GM12865 (cell line): ENCODE data around the gene PIN4.
A peak's percentile ranks its signal among the peaks of the same experiment; 100 is the strongest.

Source experiments
- DNase-seq: peaks from one replicate; pipeline ENCODE4 v3.0.0; 2010; ENCODE audit warnings: low read depth
- H3K4me3 ChIP-seq: 2 replicates; pipeline ENCODE4 v1.5.1; 2011; ENCODE audit warnings: mild to moderate bottlenecking, low read depth, low read length, control low read depth
- TF ChIP-seq, protein P1 (sequence below): IDR thresholded peaks from 2 replicates; pipeline ENCODE4 v1.5.1; 2011; ENCODE audit warnings: low read length, control low read depth, low read depth, inconsistent platforms; ENCODE audit not compliant: insufficient read depth; ENCODE audit errors: missing control alignments

Gene PIN4

DNA sequence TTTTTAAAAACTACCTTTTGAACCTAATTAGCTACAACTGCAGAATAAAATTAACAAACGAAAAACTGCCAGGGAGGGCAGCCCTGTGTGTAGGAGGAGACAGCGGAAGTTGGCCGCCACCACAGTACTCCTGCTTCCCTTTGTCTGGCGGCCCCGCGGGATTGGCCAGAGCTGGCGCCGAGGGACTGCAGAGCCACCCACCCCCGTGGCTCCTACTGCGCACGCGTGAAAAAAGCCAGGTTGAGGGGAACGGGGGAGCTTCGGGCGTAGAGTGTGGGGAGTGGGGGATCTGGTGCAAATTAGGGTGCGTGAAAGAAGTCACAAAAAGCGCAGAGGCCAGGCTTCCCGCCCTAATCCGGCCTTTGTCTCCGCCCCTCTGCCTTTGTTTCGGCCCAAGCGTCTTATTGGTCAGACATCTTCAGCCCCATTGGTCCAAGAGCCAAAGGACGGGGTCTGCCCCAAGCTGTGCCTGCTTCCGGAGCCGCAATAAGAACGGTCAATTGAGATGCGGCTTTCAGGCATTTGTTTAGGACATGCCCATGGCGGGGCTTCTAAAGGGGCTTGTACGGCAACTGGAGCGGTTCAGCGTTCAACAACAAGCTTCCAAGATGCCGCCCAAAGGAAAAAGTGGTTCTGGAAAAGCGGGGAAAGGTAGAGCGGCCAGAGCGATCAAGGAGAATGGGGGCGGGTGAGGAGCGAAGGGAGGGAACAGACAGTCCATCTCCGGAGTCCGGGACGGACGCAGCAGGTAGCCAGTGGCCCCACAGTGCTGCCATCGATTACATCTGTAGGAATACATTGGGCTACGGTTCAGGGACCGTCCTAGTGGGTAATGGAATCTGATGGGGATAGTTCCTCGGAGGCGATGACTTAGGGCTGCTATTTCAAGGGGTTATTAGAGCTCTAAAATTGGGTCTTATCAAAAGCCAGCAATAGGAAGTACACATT is at the start of gene PIN4:
Gene PIN4 (plus strand): TSS at position 580 of the 948 bp plus-strand sequence. CDS start 29 bp downstream, at position 609.
- peak within 1 kb of the TSS; percentile 89 for H3K4me3 ChIP-seq
- TF ChIP-seq, protein P1, sequence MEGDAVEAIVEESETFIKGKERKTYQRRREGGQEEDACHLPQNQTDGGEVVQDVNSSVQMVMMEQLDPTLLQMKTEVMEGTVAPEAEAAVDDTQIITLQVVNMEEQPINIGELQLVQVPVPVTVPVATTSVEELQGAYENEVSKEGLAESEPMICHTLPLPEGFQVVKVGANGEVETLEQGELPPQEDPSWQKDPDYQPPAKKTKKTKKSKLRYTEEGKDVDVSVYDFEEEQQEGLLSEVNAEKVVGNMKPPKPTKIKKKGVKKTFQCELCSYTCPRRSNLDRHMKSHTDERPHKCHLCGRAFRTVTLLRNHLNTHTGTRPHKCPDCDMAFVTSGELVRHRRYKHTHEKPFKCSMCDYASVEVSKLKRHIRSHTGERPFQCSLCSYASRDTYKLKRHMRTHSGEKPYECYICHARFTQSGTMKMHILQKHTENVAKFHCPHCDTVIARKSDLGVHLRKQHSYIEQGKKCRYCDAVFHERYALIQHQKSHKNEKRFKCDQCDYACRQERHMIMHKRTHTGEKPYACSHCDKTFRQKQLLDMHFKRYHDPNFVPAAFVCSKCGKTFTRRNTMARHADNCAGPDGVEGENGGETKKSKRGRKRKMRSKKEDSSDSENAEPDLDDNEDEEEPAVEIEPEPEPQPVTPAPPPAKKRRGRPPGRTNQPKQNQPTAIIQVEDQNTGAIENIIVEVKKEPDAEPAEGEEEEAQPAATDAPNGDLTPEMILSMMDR: no peak
- peak; percentile 96 for DNase-seq

DNA sequence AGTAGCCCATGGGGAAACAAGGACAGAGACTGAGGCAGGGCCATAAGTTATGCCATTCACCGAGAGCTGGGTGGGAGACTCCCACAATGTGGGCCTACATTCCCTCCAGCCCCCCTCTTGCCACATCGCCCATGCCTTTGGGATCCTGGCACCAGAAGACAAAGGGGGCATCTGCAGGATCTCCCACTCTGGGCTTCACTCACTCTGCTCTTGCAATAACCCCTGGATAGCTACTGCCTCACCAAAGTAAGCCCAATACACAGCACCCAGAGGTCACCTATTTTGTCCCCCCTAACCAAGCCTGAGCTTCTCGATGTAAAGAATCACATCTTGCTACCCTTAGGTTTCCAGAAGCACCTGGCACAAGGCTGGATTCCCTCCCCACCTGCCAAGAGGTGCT is 49.1 kb upstream of the PIN4 start:
- H3K4me3 ChIP-seq: peak overlapping the region; percentile 38; the same call in 1 of the 2 replicates
- DNase-seq: no peak

DNA sequence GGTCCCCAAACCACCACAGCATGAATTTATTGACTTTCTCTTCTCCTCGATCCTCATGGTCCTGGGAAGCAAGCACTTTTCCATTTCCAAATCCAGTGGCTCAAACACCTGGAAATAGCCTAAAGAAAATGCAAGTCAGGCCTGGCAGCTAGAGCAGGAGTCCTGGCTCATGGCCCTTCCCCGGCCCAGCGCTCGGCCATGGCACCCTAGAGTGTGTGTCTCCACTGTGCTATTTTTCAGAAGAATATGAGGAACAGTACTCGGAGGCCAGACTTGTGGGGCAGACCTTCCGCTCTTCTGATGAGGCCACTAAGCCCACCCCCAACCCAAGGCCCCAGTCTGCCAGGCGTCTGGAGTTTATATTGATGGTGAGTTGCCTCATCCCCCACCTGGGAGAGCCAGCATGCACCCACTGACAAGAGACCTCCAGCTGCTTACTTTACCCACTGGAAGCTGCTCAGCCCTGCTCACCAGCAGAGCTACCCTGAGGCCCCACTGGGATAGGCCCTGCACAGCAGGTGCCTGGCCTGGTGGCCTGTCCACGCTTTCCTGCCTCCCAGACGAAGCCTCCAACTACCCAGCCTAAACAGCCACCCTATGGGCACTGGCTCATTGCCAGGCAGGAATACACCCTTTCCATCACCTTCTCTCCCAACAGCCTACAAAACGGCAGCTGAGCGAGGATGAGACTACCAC is 47.6 kb upstream of the PIN4 start:
- H3K4me3 ChIP-seq: no peak overlapping the region
- DNase-seq: no peak
- TF ChIP-seq, protein P1: no peak

More for the DNA sequence above, 49.1 kb upstream of the PIN4 start:
- TF ChIP-seq, protein P1: no peak

DNA sequence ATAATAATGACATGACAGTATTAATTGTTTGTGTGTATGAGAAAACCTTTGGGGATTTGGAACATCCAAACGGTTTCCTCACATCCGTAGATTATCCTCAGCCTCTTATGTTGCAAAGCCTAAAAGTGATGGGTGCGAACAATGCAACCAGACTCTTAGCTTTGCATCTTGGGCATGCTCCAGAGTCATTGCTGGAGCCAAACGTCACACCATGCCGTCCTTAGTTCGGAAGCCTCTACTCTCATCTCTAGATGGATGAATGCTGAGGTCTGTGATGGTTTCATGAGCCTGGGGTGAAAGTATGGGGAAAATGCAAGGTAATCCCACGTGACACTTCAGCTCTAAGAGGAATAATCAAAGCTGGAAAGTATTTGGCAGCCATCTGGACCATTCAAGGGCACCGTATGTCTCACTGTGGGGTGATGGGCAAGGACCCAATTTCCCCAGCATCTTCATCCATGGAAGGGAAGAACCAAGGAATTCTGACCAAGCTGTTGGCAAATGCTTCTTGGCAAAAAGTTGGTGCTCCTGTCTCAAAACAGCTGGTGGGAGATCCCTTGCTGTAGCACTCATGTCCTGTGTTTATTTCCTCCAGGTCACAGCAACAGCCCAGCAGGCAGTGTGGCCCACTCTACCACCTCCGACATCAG is 43.6 kb upstream of the PIN4 start:
- no peak overlapping the region for H3K4me3 ChIP-seq
- TF ChIP-seq, protein P1: no peak
- no peak for DNase-seq

DNA sequence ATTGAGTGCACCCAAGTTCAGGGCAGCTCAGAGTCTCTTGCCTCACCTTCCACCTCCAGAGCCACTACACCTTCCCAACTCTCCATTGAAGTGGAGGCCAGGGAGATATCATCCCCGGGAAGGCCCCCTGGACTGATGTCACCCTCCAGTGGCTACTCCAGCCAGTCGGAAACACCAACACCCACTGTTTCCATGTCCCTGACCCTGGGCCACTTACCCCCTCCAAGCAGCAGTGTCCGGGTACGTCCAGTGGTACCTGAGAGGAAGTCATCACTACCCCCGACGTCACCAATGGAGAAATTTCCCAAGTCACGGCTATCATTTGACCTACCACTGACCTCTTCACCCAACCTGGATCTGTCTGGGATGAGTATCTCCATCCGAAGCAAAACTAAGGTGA is 42.0 kb upstream of the PIN4 start:
- TF ChIP-seq, protein P1: no peak
- no peak overlapping the region for H3K4me3 ChIP-seq
- no peak for DNase-seq

DNA sequence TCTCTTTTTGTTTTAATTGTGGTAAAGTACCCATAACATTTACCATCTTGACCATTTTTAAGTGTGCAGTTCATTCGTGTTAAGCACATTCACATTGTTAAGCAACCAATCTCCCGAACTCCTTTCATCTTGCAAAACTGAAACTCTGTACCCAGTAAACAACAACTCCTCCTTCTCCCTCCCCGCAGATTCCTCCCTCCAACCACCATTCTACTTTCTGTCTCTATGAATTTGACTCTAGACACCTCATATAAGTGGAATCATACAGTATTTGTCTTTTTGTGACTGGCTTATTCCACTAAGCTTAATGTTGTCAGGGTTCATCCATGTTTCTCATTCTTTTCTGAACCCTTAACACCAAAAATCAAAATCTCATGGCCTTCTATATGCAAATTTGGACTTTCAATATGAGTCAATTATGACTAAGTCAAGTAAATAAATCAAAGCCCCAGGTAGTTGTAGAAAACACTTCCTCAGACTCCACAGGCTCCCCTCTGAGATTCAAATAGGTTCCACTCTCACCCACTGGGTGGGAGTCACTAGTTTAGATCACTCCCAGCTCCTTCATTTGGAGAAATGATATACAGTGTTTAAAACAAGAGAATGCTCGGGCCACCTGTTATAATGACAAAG is 40.1 kb upstream of the PIN4 start:
- peak; percentile 45 for DNase-seq
- no peak overlapping the region for H3K4me3 ChIP-seq
- TF ChIP-seq, protein P1: no peak
